ENCODE results near the gene ADNP. TPM values are rescaled to one million over a fixed set of nuclear protein-coding genes. Genes with fewer than 3 reads are reported as not detected.

ADNP gene
- 26.3 and 70.5 TPM in 2 replicates for total RNA-seq

GRCh38 chr20:50931306-50932015 is at the start of gene ADNP:
Gene ADNP, minus strand, starts transcription at chr20:50931437. Its CDS starts 27,441 bp downstream, at chr20:50903996.

DNA sequence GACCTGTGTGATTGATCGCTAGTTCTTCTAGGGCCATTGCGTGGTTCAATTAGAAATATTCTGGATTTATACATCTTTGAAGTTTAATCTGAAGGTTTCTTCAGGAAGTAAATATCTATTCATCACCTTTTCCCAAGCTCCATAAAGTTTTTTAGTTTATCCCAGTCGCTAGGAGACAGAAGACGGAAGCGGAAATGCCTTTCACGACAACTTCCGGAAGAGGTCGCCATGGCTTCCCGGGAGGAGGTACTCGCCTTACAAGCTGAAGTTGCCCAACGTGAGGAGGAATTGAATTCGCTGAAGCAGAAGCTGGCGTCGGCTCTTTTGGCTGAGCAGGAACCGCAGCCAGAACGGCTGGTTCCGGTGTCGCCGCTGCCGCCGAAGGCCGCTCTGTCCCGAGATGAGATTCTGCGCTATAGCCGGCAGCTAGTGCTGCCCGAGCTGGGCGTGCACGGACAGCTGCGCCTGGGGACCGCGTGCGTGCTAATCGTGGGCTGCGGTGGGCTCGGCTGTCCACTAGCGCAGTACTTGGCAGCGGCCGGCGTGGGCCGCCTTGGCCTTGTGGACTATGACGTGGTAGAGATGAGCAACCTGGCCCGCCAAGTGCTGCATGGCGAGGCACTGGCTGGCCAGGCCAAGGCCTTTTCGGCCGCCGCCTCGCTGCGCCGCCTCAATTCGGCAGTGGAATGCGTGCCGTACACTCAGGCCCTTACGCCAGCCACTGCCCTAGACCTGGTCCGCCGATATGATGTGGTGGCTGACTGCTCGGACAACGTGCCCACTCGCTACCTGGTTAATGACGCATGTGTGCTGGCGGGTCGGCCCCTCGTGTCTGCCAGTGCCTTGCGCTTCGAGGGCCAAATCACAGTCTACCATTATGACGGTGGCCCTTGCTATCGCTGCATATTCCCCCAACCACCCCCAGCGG is 27.6 kb upstream of the ADNP start, which contains the start of gene MOCS3:
MOCS3 (plus strand) TSS at position 204 of the 928 bp plus-strand sequence; CDS start at position 229, 25 bp downstream.

GRCh38 chr20:50957798-50958614 is 26.8 kb upstream of the ADNP start, which contains the start of gene DPM1:
Gene DPM1, minus strand, starts transcription at chr20:50958532. Its CDS starts 9 bp downstream, at chr20:50958523.

Other genes with a start within 250 kb of the ADNP start
- 1.6 TPM in 1 of 2 replicates, not detected in the other for gene RIPOR3, start 239.9 kb downstream of the ADNP start, total RNA-seq
- gene PARD6B, start 199.9 kb downstream of the ADNP start, total RNA-seq: 14.8 and 19.1 TPM in 2 replicates
- 6.5 and 13.2 TPM in 2 replicates for gene BCAS4, start 136.4 kb downstream of the ADNP start, total RNA-seq
- gene DPM1, start 27.1 kb upstream of the ADNP start, total RNA-seq: 62.7 and 97.7 TPM in 2 replicates
- 9.9 and 11.2 TPM in 2 replicates for gene MOCS3, start 27.4 kb upstream of the ADNP start, total RNA-seq
- gene KCNG1, start 91.7 kb upstream of the ADNP start, total RNA-seq: 118 and 145 TPM in 2 replicates